Measurements from ENCODE around the gene UVSSA.

The UVSSA gene

GRCh38 chr4:1398681-1399507 is 51.9 kb downstream of the UVSSA start:
- no peak for DNase-seq

DNA sequence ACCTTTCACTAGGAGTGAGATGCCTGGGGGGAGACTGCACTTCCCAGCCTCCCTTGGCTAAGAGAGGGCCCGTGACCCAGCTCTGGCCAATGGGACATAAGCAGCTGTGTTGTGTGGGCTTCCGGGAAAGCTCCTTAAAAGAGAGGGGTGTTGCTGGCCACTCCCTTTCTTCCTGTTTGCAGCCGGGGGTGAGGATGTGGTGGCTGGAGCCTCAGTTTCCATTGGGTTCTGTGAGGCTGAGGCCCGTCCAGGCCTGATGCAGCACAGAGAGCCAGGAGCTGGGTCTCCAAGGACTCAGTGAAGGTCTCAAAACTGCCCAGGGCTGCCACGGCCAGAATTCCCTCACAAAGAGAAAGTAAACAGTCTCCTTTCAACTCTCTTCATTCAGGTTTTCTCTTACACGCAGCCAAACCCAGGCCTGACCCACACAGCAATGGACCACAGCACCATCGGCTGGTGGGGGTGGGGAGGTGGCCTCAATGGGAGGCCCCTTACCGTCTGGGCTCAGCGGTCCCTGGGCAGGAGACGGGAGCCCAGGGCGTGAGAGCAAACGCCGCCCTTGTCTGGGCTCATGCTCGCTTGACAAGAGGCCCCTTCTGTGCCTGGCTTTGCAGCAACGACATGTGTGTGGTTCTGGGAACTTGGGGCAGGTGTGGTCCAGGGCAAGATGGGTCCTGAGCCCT is 52.6 kb downstream of the UVSSA start:
- no peak for DNase-seq

GRCh38 chr4:1400191-1400805 is 53.3 kb downstream of the UVSSA start:
- no peak for DNase-seq

- no peak for DNase-seq
Measured at GRCh38 chr4:1400831-1401408, 53.9 kb downstream of the UVSSA start.

DNA sequence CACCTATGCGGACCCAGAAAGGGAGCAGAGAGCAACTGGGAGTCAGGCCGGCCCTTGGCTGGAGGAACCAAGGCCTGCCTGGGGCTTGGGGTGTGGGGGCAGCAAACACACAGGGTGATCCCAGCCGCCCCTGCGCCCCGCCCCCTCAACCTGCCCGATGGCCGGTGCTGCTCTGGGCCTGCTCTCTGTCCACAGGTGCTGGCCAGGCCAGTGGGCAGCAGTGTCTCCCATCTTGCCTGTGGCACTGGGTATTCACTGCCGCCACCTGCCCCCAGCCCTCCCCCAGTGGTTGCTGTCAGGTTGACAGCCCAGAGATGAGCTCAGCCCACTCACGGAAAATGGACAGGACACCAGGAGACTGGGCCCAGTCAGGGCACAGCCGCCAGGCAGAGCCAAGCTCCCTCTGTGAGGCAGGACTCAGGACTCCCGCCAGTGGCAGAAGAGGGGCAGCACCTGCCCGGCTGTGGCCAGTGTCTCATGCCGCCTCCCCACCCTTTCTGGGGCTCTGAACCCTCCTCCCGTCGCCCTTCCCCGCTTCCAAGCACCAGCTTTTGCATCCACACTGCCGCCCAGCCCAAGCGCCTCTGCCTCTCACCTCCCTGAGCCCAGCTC is 54.5 kb downstream of the UVSSA start:
- DNase-seq: no peak

DNA sequence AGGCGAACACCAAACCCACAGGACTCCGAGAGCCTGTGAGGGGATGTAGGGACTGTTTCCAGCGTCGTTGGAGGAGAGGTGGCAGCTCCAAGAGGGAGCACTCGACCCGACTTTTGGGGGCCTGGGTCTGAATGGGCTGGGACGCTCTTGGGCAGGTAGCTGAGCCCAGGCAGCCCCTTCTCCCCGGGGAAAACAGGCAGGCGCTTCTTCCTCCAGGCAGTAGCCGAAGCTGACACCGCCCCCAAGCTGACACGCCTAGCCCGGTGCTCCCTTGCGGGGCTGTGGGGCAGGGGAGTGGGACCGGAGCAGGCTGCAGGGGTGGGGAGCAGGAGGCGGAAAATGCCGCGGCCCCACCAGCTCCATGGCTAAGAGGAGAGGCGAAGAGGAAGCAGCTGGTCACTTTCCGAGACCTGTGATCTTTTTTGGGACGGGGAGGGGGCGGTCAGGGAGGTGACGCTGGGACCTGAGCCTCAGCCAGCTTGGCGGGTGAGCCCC is 55.1 kb downstream of the UVSSA start:
- DNase-seq: no peak

DNA sequence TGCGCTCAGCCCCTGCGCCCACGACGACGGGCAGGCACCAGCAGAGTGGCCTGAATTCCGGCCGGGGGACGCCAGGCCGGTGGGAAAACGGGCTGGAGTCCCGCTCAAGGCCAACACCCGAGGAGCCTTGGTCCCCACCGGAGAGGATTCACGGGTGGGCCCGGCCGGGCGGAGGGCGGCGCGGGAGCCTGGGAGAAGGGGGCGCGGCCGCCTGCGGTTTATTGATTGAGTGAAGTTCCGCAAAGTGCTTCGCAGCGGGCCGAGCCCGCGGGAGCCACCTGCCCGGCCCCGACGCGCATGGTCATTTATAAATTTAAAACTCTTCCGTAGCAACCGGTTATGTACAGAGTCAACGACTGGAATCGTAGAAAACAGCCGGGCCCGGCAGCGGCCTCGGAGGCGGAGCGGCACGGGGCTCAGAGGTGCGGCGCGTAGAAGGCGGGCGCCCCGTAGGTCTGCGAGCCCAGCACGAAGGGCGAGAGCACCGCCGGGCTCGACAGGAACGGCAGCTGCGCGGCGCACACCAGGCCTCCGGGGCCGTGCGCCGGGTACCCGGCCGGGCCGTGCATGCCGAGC is 55.6 kb downstream of the UVSSA start:
- no peak for DNase-seq

DNA sequence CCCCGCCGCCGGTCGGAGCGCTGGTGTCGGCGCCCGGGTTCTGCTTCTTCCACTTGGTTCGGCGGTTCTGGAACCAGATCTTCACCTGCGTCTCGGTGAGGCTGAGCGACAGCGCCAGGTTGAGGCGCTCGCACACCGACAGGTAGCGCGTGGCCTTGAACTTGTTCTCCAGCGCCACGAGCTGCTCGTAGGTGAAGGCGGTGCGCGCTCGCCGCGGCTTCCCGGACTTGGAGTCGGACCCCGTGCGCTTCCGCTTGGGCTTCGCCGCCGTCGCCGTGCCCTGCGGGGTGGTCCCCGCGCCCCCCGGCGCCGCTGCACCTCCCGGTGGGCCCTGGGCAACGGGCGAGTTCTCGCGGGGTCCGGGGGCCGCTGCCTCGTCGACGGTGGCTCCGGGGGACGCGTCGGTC is 56.2 kb downstream of the UVSSA start:
- no peak for DNase-seq

DNA sequence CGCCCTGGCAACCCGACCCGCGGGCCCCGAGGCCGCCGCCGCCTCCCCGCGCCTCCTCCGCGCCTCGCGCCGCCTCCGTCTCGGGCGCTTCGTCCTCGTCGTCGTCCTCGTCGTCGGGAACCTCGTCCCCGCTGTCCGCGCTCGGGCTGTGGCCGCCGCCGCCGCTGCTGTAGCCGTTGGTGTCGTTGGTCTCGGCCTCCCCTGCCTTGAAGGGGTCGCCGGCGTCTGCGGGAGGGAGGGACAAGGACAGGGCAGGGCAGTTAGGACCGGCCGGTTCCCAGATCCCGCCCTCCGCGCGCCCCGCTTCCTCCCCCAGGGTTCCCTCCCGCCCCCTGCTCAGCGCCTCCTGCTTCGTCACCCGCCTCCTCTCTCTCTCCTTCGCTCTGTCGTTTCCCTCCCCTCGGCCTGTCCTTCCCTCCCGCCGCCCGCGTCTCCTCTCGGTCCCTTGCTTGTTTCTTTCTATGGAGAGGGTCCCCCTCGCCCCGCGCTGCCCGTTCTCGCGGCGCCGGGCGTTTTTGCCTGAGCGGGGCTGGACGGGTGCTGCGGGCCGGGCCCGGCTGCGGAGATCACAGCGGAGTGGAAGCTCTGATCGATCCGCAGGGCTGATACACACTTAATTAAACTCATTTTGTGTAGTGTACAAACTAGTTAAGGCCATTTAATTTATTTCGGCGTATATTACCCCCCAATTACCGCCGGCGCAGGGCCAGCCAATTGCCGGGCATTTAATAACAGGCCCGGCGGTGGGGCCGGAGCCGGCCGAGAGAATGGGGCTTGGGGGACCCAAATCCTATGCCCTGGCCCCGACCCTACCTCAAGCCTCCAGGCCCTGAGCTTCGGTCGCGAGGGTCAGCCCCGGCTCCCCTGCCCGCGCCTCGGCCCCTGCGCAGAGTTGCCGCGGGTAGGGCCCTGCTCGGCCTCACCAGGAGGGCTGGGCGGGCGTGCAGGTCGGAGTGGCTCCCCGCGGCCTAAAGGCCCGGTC is 56.9 kb downstream of the UVSSA start:
- no peak for DNase-seq

DNA sequence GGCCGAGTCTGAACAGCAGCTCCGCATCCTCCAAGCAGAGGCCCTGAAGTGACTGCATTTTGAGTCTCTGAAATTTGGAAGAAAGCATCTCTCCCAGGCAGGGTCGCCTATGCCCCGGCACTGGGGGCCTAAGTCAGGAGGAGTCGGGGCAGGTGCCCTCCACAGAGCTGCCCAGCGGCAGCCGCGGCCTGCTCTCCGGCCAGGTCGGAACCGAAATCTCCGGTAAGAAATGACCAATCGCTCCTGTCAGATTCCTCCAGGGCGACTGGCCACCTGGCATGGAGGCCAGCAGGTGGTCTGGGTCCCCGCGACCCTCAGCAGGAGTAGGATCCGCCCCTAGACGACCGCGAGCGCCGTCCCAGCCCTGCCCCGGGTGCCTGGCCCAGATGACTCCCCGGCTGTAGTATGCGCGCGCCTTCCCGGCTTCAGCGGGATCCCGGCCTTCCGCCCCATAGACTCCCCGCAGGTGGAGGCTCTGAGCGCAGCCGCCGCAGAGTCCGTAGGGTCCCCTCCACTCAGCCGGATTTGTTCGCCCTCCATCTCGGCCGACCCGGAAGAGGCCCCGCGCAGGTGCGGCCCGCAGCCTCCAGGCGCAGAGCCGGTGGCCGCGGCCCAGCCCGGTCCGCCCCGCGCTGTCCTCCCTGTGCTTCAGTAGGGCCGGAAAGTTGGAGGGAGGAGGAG is 57.7 kb downstream of the UVSSA start:
- no peak for DNase-seq

DNA sequence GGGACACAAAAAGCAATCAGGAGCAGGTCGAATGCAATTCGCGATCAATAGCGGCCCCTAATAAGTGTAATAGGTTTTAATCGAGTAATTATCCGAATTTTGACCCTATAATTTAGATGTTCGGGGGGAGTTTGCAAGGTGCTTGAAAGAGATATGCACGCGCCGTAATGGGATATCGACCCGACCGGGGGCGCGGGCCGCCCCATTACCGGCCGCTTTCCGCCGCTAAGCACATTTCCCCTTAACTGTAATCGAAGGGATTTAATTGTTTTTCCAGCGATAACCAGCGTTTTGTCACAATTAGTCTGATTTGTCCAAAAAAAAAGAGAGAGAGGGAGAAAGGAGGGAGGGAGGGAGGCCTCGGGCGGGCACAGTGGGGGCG is 58.2 kb downstream of the UVSSA start:
- DNase-seq: no peak

GRCh38 chr4:1405636-1406393 is 58.8 kb downstream of the UVSSA start:
- DNase-seq: no peak

GRCh38 chr4:1406394-1406980 is 59.5 kb downstream of the UVSSA start, which contains the start of gene NKX1-1:
Gene NKX1-1 (minus strand): TSS chr4:1406442. CDS start chr4:1406442, 0 bp downstream.
- DNase-seq: no peak

DNA sequence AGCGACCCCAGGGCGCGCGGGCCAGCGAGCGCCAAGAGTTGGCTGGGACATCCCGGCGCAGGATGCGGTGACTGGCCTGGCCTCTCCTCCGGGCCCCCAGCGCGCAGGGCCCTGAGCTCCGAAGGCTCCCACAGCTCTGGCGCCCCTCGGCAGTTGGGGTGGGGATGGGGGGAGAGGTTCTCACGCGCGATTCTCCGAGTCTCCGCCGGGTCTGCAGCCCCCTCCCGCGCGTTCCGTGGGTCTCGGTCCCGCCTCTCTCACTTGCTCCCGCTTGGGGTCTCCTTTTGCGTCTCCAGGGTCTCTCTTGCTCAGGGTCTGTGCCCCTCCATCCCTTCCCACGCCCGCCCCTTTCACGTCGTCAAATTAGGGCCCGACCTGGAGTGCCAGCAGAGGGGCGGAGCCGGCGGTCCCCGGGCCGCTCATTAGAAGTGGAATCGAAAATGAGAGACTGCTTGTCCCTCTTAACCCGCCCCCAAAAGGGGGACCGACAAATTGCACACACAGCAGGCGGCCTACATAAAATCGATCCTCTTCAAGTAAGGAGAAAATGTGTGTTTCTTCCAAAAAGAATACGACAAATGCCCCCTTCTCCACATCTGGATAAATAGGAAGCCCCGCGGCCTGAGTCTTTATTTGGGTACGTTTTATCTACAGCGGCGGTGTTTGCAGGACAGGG is 60.1 kb downstream of the UVSSA start:
- DNase-seq: no peak

GRCh38 chr4:1407657-1408333 is 60.8 kb downstream of the UVSSA start:
- DNase-seq: no peak

GRCh38 chr4:1408418-1408817 is 61.4 kb downstream of the UVSSA start:
- DNase-seq: no peak

- no peak for DNase-seq
Measured at GRCh38 chr4:1409079-1409478, 62.1 kb downstream of the UVSSA start.
